Body of pancreas (tissue), 4 donors: ENCODE measurements around the gene DUS2.

Experiments used
- POLR2A ChIP-seq, 3 donors: fragments of 450-650 bp; IDR thresholded peaks; one replicate each; pipeline ENCODE4 v1.6.1; 2016; ENCODE audit warnings: antibody characterized with exemption in 3 of 3, mild to moderate bottlenecking in 2 of 3
- TF ChIP-seq, protein P1 (sequence below), 7 experiments: fragments of 450-650 bp in 4 of 7; fragments of 200-600 bp in 3 of 7; sonication (generic) in 3 of 7; IDR thresholded peaks; one replicate each; pipeline ENCODE4 v1.5.1; 2016 to 2019; ENCODE audit warnings: antibody characterized with exemption in 7 of 7

DNA sequence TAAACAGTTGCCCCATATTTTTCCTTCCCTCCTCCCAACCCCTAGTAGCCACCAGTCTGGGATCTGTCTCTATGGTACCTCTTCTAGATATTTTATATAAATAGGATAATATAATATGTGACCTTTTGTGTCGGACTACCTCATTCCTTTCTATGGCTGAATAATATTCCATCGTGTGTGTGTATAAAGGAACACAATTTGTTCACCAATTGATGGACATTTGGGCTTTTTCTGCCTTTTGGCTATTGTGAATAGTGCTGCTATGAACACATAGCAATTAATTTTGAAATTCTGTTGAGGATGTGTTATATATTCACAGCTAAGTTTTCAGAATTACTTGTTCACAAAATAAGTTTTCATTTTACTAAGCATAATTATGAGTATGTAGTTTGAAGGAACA is 64.6 kb downstream of the DUS2 start:
- no peak for TF ChIP-seq POLR2A (IDR thresholded peaks at IDR 0.05)
- TF ChIP-seq, protein P1, sequence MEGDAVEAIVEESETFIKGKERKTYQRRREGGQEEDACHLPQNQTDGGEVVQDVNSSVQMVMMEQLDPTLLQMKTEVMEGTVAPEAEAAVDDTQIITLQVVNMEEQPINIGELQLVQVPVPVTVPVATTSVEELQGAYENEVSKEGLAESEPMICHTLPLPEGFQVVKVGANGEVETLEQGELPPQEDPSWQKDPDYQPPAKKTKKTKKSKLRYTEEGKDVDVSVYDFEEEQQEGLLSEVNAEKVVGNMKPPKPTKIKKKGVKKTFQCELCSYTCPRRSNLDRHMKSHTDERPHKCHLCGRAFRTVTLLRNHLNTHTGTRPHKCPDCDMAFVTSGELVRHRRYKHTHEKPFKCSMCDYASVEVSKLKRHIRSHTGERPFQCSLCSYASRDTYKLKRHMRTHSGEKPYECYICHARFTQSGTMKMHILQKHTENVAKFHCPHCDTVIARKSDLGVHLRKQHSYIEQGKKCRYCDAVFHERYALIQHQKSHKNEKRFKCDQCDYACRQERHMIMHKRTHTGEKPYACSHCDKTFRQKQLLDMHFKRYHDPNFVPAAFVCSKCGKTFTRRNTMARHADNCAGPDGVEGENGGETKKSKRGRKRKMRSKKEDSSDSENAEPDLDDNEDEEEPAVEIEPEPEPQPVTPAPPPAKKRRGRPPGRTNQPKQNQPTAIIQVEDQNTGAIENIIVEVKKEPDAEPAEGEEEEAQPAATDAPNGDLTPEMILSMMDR (IDR thresholded peaks at IDR 0.05), result no peak
